SU-DHL-6 (cell line): Measurements from ENCODE around the gene GRIK3.

Experiments
- EZH2phosphoT487 ChIP-seq: fragments of 200-600 bp; sonication (generic), shearing (Covaris generic); conservative IDR thresholded peaks from 2 replicates; pipeline ENCODE4 v1.6.1; 2018; ENCODE audit warnings: mild to moderate bottlenecking, antibody characterized with exemption, low read length, moderate library complexity, mixed read lengths
- TF ChIP-seq, protein P1 (sequence below): fragments of 200-600 bp; sonication (generic); IDR thresholded peaks from one replicate; pipeline ENCODE4 v1.5.1; 2017; ENCODE audit warnings: antibody characterized with exemption, mild to moderate bottlenecking, low read length, moderate library complexity; ENCODE audit not compliant: insufficient read depth, poor library complexity, severe bottlenecking

DNA sequence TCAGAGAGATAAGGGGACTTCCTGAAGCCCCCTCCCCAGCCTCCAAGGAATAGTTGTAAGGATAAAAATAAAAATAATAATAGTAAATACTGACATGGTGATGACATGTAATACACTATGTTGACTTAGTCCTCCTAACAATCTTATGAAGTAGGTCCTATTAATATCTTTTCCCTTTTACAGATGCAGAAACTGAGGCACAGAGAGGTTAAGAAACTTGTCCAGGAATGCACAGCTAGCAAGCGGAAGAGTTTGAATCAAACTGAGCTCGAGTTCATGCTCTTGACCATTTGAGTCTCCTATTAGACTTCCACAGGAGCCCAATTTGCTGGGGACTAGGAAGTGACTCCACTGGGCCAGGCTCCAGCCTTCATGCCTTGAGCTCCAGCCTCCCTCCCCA, 194.8 kb downstream of the GRIK3 start:
- TF ChIP-seq, protein P1, sequence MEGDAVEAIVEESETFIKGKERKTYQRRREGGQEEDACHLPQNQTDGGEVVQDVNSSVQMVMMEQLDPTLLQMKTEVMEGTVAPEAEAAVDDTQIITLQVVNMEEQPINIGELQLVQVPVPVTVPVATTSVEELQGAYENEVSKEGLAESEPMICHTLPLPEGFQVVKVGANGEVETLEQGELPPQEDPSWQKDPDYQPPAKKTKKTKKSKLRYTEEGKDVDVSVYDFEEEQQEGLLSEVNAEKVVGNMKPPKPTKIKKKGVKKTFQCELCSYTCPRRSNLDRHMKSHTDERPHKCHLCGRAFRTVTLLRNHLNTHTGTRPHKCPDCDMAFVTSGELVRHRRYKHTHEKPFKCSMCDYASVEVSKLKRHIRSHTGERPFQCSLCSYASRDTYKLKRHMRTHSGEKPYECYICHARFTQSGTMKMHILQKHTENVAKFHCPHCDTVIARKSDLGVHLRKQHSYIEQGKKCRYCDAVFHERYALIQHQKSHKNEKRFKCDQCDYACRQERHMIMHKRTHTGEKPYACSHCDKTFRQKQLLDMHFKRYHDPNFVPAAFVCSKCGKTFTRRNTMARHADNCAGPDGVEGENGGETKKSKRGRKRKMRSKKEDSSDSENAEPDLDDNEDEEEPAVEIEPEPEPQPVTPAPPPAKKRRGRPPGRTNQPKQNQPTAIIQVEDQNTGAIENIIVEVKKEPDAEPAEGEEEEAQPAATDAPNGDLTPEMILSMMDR: no peak
- TF ChIP-seq EZH2phosphoT487: no peak
